ENCODE data around the gene ADAM22.
A peak's percentile ranks its signal among the peaks of the same experiment; 100 is the strongest.

The ADAM22 gene

DNA sequence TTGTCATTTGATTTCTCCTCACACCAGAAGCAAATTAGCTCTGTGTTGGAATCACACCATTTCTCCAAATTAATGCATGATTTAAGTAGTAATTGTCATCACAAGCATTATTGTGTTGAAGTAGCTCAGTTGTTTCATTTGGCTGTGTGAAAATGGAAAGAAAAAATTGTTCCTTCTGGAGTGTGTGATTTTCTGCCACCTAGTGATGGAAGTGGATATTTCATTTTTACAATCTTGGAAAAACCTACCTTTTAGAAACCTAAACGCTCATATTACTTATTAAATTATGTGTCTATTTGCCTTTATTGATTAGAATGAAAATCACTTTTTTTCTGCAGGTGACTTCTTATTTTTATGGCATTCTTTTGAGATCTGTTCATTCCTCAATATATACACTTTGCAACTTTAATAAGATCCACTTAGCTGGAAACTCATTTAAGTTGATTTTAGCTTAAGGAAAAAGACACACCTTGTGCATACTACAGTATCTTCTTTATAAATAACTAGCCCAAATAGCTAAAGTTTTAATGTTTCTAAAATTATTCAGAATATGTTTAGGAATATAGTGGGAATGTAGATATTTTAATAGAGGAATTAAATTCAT is 235.8 kb downstream of the ADAM22 start:
- peak in 1 of 2 experiments; percentile 41 for DNase-seq

DNA sequence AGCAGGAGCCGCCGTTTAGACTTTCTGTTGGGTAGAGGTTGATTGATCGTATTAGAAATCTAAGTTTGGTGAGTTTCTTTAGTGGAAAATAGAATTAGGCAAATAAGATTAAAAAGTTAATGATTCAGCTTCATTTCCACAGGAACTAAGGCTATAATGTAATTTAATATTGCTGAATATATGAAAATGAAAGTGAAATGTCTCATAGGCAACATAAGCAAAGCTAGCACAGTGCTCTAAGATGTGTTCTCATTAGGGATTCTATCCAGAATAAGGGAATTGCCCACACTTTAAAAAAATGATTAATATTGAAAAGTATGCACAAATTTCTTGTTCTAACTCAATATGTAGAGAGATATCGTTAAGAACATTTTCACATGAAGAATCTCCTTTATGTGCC is 238.8 kb downstream of the ADAM22 start:
- DNase-seq: no peak

DNA sequence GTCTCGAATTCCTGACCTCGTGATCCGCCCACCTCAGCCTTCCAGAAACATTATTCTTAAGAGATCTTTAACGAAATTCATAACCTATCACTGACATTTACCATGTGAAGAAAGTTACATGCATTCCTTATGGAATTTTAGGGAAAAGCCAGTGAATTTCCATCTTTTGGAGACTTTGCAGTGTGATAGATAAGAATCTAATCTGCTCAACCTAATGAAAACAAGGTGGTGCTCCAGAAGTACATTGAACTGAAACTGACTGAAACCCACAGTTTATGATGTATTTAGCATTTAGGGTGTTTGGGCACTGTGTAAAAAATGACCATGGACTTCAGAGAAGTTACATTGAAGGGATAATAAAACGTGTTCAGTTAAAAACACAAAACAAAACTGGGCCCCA is 242.1 kb downstream of the ADAM22 start:
- no peak for DNase-seq

DNA sequence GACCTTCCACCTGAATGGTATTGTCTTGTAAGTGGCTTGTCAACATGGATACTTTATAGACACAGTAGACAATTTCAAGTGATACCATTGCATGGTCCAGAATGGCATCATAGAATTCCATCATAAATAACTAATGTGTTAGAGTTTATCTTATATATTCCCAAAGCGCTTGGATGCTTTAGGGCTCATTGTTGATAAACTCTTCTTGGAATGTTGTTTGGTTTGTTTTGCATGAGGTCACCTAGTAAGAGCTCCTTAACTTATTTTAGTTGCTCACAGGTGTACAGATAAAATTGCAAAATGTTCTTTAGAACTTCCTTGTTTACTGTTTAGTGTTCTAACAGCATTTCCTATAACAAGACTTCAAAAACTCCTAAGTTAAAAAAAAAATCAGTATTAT is 249.0 kb downstream of the ADAM22 start:
- DNase-seq: no peak

DNA sequence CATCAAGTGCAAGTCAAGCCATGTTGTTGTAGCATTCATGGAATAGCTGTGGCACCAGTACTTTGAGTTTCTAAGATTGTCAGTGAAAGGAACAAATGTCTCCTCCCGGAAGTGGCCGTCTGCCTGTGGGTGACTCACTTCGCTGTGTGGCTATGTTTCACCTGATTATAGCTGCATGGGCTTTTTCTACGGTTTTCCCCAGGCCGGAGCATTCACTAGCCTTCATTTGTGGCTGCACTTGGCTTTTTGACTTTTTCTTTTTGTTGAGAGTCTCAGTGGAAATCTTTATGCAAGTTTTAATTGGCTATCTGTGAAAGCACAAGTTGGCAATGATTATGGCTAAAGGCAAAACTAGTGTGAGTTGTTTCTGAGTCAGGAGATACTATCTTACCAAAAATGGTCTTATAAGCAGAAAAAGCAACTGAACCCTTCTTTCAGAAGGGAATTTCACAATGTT is 250.8 kb downstream of the ADAM22 start:
- no peak for DNase-seq

DNA sequence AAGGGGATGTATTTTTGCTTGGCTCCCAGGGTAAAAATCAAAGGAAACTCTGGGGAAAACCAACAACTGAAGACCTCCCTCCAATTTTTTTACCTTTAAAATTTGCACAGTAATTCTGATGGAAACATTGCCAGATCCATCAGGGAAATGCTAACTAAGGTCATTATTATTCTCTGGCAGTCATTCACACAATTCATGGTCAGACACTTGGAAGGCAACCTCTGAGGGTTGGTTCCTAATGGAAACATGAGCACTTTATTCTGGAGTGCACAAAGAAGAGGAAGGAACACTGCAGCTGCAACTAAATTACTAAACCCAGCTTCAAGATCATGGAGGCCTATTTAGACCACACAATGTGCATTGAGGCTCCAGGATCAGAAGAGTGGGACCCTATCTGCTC is 251.6 kb downstream of the ADAM22 start:
- DNase-seq: no peak

DNA sequence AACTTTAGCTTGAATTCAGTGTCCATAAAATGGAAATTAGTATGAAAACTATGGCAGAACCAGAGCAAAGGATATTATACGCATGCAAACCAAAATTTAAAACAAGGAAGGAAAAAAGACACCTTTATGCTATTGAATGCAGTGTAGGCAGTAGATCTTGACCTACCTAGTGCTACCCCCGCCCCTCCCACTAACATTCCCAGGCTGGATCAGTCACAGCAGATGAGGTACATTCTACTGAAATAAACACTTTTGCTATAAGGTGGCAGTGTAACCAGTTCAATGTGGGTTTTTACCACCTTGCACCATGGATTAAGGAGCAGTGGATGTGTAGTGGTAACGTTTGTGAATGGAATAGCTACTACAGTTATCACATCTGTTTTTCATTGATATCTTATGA is 257.9 kb downstream of the ADAM22 start:
- peak; percentile 52 to 76 for DNase-seq

DNA sequence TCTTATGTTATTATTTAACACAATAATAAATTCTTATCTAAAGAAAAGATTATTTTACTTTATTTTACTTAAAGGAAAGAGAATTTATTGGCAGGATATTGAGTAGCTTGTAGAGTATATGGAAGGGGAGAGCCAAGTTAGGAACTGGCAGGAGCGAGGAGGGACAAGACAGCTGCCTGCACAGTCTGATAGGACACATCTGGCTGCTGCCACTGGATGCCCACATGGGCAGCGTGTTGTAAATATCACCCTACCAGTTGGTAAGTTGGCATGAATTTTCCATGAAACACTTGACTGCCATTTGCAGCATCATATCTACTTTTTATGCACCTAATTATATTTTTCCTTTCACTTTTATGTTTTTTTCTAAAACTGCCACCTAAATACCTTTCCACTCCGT is 266.2 kb downstream of the ADAM22 start:
- no peak for DNase-seq

DNA sequence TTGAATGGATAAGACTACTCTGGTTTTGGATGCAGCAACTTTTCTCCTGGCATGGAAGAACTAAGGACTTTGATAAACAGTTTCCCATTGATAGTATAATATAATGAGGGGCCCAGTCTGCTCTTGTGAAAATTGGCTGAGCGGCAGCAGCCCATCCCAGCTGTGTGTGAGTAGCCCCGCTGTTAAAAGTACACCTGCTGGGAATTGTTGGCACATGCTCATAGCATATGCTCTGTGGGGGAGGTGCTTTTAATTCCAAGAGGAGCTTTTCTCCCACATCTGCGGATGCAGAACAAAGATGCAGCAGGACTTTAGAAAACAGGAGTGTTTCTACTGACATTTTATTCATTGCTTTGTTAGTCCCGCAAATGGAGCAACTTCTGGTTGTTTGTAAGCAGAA is 266.7 kb downstream of the ADAM22 start:
- DNase-seq: peak; percentile 47 to 74

DNA sequence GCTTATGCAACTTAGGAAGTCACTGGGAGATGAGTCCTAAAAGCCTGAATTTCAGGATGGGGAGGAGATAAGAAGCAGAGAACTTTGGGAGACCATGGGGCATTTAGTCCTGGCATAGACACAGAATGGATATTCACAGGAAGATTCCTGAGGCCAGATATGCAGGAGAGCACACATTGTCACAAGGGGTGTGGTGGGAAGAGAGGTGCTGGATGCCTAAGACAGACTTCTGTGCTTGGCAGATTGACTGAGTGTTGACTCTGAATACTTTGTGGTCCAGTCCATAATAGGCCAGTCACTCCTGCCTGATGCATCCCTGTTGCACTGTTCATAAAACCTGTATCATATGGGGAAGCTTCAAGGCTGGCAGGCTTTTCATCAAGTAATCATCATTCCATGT is 267.3 kb downstream of the ADAM22 start:
- DNase-seq: no peak

DNA sequence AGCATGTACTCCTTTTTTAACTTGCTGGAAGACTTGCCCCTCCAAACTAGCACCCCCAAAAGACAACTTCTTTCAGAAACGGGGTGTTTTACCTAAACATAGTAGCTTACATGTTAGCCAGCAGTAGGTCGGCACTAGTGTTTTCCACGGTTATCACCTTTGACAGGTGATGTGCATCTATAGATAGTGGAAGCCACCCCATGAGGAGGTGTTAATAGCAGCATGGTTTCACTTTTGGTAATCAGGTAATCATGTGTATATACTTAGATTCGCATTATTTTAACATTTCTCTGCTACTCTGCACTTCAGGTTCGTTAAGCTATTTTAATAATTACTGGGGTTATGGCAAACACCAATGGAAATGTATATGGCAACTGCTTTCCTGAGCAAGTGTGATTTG is 268.2 kb downstream of the ADAM22 start:
- no peak for DNase-seq

DNA sequence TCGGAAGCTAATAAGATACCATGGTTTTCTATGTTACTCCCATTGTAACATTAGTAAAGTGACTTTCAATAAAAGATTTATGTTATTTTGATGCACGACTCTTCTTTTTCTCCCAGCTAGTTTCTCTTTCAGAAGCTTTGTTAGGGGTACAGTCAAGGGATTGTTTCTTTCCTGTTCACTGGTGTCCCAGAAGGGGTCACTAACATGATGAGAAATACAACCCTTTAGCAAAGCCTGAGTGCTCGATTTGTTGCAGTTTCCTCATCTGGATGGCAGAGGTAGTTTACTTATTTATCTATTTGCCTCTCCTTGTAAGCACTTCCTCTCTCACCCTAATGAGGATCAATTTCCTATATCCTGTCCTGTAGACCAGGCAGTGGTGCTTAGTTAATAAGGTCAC is 268.7 kb downstream of the ADAM22 start:
- DNase-seq: no peak

DNA sequence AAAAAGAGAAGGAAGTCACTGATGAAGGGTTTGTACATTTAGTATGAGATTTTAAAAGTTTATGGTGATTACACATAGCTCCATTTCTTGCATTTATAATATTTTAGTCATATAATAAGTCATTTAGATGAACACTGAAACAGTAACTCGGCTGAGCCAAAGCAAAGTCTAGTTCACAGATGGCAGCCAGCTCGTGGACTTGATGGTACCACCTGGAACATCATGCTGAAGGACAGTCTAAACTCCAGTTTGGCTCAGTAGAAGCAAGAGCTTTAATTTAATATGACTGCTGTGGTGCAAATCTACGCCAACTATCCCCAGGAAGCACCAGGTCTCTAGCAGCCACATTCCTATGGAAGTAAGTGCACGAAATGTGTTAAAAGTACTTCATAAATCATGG is 269.4 kb downstream of the ADAM22 start:
- DNase-seq: no peak

DNA sequence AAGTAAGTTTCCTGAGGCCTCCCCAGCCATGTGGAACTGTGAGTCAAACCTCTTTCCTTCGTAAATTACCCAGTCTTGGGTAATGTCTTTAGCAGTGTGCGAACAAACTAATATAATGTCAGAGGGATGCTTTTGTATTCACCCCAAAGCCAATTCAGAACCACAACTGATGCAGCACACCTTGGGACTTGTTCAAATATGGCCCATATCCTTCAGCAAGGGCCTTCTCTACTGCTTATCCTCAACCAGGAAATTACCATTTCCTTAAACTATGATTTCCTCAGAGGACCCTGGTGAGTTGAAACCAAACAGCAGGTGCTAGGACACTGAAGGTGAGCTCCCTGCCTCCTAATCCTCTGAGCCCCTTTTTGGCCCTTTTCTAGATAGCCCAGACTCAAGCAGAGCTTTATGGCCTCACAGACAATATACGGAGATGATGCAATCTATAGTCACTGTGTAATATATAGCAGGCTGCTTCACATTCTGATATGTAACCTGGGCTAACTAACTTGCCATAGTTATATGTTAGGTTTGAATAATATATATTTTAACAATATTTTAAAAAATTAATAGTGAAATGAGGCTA is 270.6 kb downstream of the ADAM22 start:
- no peak for DNase-seq

DNA sequence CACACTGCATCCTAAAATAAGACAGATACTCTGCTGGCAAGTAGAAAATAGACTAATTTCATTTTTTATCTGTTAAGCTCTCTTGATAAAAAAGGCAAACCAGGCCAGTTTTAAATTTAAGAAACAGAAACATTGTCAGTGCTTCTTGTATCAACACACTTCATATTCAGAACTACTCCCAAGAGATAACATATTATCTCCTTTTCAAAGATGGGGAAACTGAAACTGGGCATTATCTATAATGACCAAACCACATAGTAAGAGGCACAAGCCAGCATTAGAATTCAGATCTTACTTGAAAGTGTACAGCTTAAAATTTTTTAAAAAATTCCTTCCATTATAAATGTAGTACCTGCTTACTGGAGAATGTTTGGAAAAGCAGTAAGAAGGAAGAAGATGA is 271.1 kb downstream of the ADAM22 start:
- no peak for DNase-seq

DNA sequence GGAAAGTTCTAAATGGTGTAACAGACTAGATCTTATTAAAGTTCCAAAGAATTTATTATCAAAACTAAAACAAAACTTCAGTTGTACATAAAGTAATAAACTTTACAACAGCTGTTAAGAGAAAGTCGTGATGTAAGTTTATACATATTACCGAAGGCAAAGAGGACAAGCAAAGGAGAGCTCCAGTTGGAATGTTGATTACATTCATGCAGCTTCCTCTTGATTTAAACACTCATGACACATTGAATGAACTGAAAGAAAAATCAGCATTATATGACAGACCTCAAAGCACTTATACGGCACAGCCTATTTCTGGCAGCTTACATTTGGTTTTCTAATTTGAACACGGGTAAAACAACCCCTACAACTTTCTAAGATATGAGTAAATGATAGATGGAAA is 272.2 kb downstream of the ADAM22 start:
- DNase-seq: no peak

DNA sequence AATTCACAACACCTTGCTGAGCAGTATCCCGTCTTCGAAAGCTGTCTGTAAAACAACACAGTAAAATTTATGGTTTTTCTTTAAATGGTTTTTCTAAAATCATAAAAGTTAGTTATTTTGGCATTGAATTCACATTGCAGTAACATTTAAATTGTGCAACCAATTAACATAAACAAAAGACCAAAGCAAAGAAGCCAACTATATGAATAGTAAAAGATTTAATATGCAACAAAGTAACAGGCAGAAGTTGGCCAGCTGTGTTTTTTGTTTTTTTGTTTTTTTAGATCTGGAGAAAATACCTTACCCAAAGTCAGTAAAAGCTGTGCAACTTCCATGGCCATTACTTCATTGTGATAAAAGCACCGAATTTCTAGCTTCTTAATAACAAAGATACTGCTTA is 274.5 kb downstream of the ADAM22 start:
- no peak for DNase-seq

DNA sequence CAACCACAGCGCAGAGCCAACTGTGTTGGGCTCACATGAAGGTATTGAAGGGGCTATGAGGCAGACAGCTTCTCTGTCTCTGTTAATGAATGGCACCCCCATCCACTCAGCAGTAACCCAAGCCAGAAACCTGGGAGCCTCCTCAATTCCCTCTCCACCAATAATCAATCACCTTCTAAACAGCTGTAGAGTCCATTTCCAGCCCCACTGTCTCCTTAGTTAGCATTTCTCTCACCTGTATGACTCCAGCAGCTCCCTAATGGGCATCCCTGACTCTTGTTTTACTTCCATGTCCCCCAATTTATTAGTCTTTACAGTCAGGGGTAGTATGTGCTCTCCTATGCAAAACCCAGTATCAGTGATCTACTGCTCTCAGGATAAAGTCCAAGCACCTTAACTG is 278.9 kb downstream of the ADAM22 start:
- DNase-seq: no peak

DNA sequence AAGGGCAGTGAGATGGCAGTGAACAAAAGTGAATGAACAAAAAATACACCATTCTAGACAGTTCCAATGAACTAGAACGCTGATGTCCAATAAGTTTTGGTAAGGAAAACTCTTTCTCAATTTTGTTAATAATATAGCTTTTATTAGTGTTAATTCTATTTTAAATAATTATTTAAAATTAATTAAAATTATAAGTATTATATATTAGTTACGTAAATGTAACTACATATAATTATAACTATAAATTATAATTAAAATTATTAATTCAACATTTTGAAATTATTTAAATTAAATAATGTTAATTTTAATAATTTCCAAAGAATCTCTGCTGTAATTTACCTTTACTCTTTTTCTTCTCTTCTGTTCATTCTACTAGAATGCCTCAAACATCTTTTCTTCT is 280.4 kb downstream of the ADAM22 start:
- DNase-seq: no peak

DNA sequence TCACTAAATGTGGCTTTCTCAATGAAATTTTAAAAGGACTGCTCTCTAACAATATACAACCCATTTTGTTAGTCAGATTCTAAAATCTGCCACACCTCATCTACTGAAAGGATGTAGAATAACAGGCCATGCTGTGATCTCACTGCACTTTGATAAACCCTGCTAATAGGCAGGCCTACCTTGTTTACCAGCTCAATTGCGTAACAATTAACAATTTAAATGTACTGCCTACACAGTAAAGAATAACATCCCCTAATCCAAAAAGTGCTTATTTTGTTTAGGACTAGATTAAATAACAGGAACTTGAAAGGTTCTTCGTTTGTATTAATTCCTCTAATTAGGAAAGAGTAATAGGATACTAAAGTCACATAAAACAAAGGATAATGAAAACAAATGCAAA is 281.2 kb downstream of the ADAM22 start:
- DNase-seq: no peak

DNA sequence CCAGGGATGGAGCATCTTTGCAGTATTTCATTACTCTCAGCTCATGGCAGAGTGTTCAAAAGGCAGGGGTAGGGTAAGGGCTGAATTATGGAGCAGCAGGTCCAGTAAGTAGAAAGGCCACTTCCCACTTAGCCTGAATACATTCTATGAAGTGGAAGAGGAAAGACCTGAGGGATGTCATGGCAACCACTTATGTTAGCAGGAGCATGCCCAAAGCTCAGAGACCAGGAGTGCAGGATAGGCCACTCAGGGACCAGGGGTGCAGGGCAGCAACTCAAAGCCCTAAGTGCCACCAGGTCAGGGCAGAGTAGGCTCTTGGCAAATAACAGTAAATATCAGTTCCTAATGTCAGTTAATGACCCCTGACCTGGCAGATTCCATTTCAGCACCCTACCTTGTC is 282.2 kb downstream of the ADAM22 start:
- DNase-seq: no peak

DNA sequence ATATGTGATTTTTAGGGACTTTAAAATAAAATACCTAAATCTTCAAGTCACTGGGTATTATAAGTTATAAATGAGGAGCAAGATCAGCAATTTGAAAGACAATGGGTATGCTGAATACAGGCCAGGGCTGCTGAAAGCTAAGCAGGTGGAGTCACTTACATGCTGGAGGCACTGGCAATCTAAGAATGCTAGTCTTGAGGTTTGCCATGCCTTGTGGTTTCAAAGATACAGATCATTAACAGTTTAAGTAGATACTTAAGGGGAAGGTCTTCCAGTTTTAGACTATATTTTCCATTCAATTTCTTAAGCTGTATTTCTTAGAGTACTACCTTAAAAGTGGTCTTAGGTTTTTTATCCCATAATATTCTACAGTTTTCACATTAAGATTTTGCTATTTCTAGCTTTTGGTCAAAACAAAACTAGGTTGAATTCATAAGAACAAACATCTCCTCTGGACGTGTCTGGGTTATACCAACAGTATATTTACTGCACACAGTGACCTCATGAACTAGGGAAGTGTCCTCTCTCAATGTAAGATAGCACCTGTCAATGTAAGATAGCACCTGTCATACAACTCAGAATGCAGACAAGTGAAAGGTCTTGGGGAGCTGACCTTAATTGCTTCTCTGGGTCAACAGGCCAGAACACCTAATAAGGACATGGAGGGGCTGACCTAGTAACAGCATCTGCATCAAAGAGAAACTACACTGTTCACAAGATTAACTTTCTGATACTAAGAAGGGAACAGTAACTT is 283.8 kb downstream of the ADAM22 start:
- DNase-seq: no peak

DNA sequence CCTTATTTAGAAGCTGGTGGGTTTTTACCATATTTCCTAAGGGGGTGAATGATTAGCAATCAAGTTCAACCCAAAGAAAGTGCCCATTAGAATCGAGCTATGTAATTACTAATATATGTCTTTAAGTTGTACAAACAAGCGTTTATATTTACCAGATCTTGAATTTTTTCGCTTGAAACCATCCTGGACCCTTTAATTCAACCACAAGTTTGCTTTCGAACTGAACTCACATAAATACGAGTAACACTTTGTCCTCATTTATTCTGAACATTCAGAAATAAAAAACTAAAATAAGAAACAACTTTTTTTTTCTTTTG is 284.3 kb downstream of the ADAM22 start:
- DNase-seq: no peak

DNA sequence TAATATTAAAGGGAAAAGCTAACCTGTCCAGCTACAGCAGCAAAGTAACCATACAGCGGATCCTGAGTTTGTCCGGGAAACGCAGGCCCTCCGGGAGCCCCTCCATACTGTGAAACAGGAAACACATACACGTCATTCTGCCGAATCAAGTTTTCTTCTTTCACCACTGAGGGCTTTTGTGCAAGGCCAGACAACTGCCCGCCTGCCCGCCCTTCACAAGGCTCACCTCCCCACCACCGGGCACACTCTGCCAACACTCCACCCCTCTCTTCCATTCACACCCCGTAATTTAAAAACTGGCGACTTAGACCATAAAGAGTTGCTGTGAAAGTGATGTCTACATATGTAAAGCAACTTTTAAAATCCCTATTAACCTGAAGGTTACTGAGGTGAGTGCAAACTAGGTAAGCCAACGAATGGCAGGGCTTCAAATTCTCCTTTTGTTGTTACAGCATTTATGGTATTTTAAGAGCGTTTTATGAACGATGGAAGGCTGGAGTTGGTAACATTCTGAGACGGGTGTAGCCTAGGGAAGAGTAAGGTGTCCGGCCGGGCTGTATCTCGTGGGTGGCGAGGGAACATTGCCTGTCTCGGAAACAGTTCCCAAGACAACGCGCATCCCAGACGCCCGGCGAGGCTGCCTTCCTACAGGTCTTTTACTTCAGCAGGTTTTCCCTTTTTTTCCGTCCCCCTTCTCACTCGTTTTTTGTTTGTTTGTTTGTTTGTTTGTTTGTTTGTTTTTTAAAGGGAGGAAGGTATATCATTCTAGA is 285.0 kb downstream of the ADAM22 start:
- DNase-seq: peak; percentile 41 to 74

Measured in NCI-H526 (cell line).